Measurements from ENCODE around the gene SPTBN4. TPM values are rescaled to one million over a fixed set of nuclear protein-coding genes. Genes with fewer than 3 reads are reported as not detected.

SPTBN4 gene
- total and polyA plus RNA-seq, 2 donors (not counting 1 experiment from before 2014, with no cell fraction given), result 1.3 to 6.6 TPM

- no peak overlapping the region for H3K4me2 ChIP-seq (ENCODE audit: extremely low read depth, insufficient read depth, low read length)
- no peak overlapping the region for H2AFZ ChIP-seq (ENCODE audit: low read length)
- H3K27me3 ChIP-seq (ENCODE audit: control insufficient read depth, insufficient read depth, low read length), result peaks cover 21% of the 10 kb centered on the region
- H3K9me3 ChIP-seq (ENCODE audit: control insufficient read depth, insufficient read depth, low read depth, low read length), result no peaks in the 10 kb centered on the region
- H3K4me1 ChIP-seq (ENCODE audit: control insufficient read depth, extremely low read depth, insufficient read depth, low read length), result no peaks in the 10 kb centered on the region
- H3K36me3 ChIP-seq (ENCODE audit: control insufficient read depth, insufficient read depth, low read length), result no peaks in the 10 kb centered on the region
- no peaks in the 10 kb centered on the region for H3K79me2 ChIP-seq (ENCODE audit: control insufficient read depth, insufficient read depth, low read length)
- no peak overlapping the region for H3K4me3 ChIP-seq (replicated peaks in 1 of 4; ENCODE audit: control extremely low read depth in 1 of 4, insufficient read depth in 1 of 4, low read depth in 3 of 4, low read length in 4 of 4)
- TF ChIP-seq, protein P1, sequence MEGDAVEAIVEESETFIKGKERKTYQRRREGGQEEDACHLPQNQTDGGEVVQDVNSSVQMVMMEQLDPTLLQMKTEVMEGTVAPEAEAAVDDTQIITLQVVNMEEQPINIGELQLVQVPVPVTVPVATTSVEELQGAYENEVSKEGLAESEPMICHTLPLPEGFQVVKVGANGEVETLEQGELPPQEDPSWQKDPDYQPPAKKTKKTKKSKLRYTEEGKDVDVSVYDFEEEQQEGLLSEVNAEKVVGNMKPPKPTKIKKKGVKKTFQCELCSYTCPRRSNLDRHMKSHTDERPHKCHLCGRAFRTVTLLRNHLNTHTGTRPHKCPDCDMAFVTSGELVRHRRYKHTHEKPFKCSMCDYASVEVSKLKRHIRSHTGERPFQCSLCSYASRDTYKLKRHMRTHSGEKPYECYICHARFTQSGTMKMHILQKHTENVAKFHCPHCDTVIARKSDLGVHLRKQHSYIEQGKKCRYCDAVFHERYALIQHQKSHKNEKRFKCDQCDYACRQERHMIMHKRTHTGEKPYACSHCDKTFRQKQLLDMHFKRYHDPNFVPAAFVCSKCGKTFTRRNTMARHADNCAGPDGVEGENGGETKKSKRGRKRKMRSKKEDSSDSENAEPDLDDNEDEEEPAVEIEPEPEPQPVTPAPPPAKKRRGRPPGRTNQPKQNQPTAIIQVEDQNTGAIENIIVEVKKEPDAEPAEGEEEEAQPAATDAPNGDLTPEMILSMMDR (conservative IDR thresholded peaks at IDR 0.05 in 1 of 2, IDR thresholded peaks at IDR 0.05 in 1 of 2; ENCODE audit: low read depth in 1 of 2, low read length in 2 of 2), result no peak
- no peak for TF ChIP-seq EZH2 (IDR thresholded peaks at IDR 0.05; ENCODE audit: low read length, missing control alignments)
- DNase-seq (ENCODE audit: low read depth in 2 of 2), result no peak
- H4K20me1 ChIP-seq (ENCODE audit: control insufficient read depth, extremely low read depth, insufficient read depth, low read length), result no peaks in the 10 kb centered on the region
- no peak overlapping the region for H3K9ac ChIP-seq (ENCODE audit: insufficient read depth, low read length)
- no peak overlapping the region for H3K27ac ChIP-seq (ENCODE audit: insufficient read depth, low read length)
Measured at GRCh38 chr19:40513741-40514315, 47.0 kb downstream of the SPTBN4 start.

DNA sequence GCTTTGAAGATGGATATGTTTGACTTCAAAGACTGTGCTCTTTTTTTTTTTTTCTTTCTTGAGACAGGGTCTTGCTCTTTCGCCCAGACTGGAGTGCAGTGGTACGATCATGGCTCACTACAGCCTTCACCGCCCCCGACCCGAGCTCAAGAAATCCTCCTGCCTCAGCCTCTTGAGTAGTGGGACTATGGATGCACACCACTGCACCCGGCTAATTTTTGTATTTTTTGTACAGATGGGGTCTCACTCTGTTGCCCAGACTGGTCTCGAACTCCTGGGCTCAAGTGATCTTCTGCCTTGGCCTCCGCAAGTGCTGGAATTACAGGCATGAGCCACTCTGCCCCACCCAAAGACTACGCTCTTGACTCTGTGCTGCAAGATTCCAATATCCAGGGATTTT, 50.4 kb downstream of the SPTBN4 start:
- Histone ChIP-seq H3K4me3 (replicated peaks in 1 of 4; ENCODE audit: control extremely low read depth in 1 of 4, insufficient read depth in 1 of 4, low read depth in 3 of 4, low read length in 4 of 4) (no peak overlapping the region), H3K36me3 (ENCODE audit: control insufficient read depth, insufficient read depth, low read length) (no peaks in the 10 kb centered on the region), H3K4me1 (ENCODE audit: control insufficient read depth, extremely low read depth, insufficient read depth, low read length) (no peaks in the 10 kb centered on the region), H2AFZ (ENCODE audit: low read length) (no peak overlapping the region), H3K9me3 (ENCODE audit: control insufficient read depth, insufficient read depth, low read depth, low read length) (no peaks in the 10 kb centered on the region), H3K9ac (ENCODE audit: insufficient read depth, low read length) (no peak overlapping the region), H3K79me2 (ENCODE audit: control insufficient read depth, insufficient read depth, low read length) (no peaks in the 10 kb centered on the region), H3K27ac (ENCODE audit: insufficient read depth, low read length) (no peak overlapping the region), H3K27me3 (ENCODE audit: control insufficient read depth, insufficient read depth, low read length) (peaks cover 18% of the 10 kb centered on the region), H3K4me2 (ENCODE audit: extremely low read depth, insufficient read depth, low read length) (no peak overlapping the region), H4K20me1 (ENCODE audit: control insufficient read depth, extremely low read depth, insufficient read depth, low read length) (no peaks in the 10 kb centered on the region)
- DNase-seq (ENCODE audit: low read depth in 2 of 2), result no peak
- TF ChIP-seq, protein P1 (conservative IDR thresholded peaks at IDR 0.05 in 1 of 2, IDR thresholded peaks at IDR 0.05 in 1 of 2; ENCODE audit: low read depth in 1 of 2, low read length in 2 of 2), result no peak
- TF ChIP-seq EZH2 (IDR thresholded peaks at IDR 0.05; ENCODE audit: low read length, missing control alignments), result no peak

DNA sequence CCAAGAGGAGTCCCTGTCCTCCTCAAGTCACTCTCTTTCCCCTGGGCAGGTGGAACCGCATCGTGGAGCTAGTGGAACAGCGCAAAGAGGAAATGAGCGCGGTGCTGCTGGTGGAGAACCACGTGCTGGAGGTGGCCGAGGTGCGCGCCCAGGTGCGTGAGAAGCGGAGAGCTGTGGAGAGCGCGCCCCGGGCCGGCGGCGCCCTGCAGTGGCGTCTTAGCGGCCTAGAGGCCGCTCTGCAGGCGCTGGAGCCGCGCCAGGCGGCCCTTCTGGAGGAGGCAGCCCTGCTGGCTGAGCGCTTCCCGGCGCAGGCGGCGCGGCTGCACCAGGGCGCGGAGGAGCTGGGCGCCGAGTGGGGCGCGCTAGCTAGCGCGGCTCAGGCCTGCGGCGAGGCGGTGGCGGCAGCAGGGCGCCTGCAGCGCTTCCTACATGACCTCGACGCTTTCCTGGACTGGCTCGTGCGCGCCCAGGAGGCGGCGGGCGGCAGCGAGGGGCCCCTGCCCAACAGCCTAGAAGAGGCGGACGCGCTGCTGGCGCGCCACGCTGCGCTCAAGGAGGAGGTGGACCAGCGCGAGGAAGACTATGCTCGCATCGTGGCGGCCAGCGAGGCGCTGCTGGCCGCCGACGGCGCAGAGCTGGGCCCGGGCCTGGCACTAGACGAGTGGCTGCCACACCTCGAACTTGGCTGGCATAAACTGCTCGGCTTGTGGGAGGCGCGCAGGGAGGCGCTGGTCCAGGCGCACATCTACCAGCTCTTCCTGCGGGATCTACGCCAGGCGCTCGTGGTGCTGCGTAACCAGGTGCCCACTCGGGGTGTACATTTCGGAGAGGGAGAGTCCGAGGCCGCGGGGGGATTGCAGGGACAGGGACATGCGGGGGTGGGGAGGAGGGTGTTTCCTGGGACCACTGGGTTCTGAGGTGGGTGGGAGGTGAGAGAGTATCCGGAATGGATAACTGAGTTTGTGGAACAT, 52.8 kb downstream of the SPTBN4 start:
- H3K79me2 ChIP-seq (ENCODE audit: control insufficient read depth, insufficient read depth, low read length), result no peaks in the 10 kb centered on the region
- H3K4me1 ChIP-seq (ENCODE audit: control insufficient read depth, extremely low read depth, insufficient read depth, low read length), result no peaks in the 10 kb centered on the region
- H3K27ac ChIP-seq (ENCODE audit: insufficient read depth, low read length), result no peak overlapping the region
- no peaks in the 10 kb centered on the region for H3K27me3 ChIP-seq (ENCODE audit: control insufficient read depth, insufficient read depth, low read length)
- H3K9ac ChIP-seq (ENCODE audit: insufficient read depth, low read length), result no peak overlapping the region
- TF ChIP-seq EZH2 (IDR thresholded peaks at IDR 0.05; ENCODE audit: low read length, missing control alignments), result no peak
- TF ChIP-seq, protein P1 (conservative IDR thresholded peaks at IDR 0.05 in 1 of 2, IDR thresholded peaks at IDR 0.05 in 1 of 2; ENCODE audit: low read depth in 1 of 2, low read length in 2 of 2), result peak in 1 of 2 donors; percentile 6
- peak; percentile 45 to 54 for DNase-seq (ENCODE audit: low read depth in 2 of 2)
- H3K4me2 ChIP-seq (ENCODE audit: extremely low read depth, insufficient read depth, low read length), result no peak overlapping the region
- no peaks in the 10 kb centered on the region for H3K36me3 ChIP-seq (ENCODE audit: control insufficient read depth, insufficient read depth, low read length)
- H4K20me1 ChIP-seq (ENCODE audit: control insufficient read depth, extremely low read depth, insufficient read depth, low read length), result no peaks in the 10 kb centered on the region
- H3K9me3 ChIP-seq (ENCODE audit: control insufficient read depth, insufficient read depth, low read depth, low read length), result no peaks in the 10 kb centered on the region
- H2AFZ ChIP-seq (ENCODE audit: low read length), result no peak overlapping the region
- H3K4me3 ChIP-seq (replicated peaks in 1 of 4; ENCODE audit: control extremely low read depth in 1 of 4, insufficient read depth in 1 of 4, low read depth in 3 of 4, low read length in 4 of 4), result no peak overlapping the region

Measured in fibroblast of lung (primary cell).